Fibroblast of skin of right biceps (primary cell): ENCODE results near the gene TMEM240.
"Not testable (repeated sequence)": the region's sequence is repeated elsewhere in the genome, so short reads cannot be mapped to it uniquely, and the experiment has no call there.

Experiments used
- DNase-seq: peaks from one replicate; pipeline ENCODE4 v3.0.0-alpha.2; 2013

The TMEM240 gene

GRCh38 chr1:1556961-1557360 lies 16.5 kb upstream of the TMEM240 start:
- DNase-seq: not testable (repeated sequence)

DNA sequence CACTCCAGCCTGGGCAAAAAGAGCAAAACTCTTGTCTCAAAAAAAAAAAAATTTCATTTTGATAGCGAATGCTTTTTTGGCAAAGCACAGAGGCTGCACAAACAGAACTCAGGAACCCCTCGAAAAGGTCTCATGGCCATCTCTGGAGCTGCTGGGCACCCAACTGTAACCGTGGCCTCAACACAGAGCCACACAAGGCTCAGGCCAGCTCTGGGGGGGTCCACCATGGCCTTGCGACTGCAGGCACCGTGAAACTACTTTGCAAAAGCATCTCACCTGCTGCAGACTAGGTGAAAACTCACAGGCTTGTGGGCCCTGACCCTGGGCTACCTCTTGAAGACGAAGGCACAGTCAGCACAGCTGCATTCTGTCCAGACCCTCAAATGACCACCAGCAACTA lies 16.1 kb upstream of the TMEM240 start:
- no peak for DNase-seq

- DNase-seq: peak; percentile 81
Observed at GRCh38 chr1:1554926-1555915, 14.8 kb upstream of the TMEM240 start.

GRCh38 chr1:1554550-1554925 lies 14.1 kb upstream of the TMEM240 start:
- DNase-seq: no peak

- no peak for DNase-seq
Observed at GRCh38 chr1:1553821-1554494, 13.5 kb upstream of the TMEM240 start.

- no peak for DNase-seq
Observed at GRCh38 chr1:1552263-1552639, 11.8 kb upstream of the TMEM240 start.

DNA sequence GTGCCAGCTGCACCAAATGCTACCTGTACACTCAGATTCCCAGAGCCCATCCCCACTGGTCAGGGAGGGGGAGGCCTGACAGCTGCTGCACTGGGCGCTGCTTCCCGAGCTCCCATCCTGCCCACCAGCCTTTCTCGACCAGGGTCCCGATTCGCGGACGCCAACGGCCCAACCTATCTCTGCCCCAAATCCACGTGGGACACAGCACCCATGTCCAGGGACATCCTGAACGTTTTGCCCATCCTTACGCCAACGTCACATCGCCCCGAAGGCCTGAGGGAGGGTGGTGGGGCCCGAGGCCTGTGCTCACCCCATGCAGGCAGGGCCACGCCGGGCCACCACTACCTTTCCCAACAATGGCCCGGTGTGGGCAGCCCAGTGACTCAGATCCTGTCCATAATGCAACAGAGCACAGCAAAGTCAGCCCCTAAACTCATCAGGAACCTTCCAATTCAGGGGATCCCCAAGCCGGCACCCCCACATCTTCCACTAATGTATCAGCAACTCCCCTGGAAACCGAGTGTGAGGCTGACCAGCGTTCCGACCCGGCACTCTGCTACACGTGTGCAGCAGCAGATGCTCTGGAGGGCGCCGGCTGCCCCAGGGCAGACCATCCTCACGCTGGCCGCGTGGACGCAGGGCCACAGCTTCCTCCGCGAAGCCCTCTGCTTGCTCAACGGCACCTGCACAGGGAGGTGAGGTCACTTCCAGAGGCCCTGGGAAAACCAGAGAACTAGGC lies 11.3 kb upstream of the TMEM240 start:
- no peak for DNase-seq

GRCh38 chr1:1550591-1551432 lies 10.4 kb upstream of the TMEM240 start:
- DNase-seq: peak; percentile 57

DNA sequence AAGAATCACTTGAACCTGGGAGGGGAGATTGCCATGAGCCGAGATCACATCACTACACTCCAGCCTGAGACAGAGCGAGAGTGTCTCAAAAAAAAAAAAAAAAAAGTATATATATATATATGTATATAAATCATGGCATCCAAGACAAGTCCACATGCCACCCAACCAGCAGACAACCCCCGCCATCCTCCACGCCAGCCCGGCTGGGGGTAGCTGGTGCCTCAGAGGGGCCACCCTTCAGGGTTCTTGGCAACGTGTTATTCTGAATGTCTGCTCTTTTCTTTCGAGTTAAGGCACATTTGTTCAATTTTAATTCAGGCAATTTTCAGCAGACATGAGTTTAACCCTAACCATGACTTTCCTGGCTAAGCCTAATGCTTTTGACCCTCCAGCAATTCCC lies 9.7 kb upstream of the TMEM240 start:
- DNase-seq: no peak

DNA sequence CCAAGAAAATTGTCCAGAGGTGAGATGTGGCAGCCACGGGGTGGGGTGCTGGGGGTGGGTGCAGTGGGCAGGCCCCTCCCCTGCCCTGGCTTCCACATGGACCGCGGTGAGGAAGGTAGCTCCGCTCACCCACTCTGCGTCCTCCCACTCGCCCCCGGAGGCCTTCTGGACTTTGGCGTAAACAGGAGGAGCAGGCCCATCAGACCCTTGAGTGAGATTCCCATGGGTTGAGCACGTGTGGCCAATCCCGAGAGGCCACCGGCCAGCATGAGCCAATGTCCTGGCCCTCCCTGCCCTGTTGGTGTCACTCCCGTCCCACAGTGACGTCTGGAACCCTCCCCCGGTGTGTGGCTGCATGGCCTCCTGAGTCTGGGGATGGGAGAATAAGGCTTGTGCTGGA lies 8.2 kb upstream of the TMEM240 start:
- no peak for DNase-seq

DNA sequence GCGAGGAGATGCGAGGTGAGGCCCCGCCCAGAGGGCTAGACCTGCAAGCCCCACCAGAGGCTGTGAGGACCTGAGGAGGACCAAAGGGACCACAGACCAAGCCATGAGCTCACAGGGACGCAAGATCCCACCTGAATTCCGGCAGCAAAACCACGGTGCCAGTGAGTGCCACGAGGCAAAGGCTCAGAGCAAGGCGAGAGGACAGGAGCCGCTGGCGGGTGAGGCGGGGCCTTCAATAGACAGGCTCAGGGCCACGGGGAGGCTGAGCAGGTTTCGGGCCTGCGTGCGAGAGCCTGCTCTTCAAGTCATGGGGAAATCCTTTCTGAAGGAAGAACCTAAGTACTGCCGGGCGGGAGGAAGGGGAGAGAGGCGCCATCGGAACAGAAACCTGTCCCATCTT lies 7.1 kb upstream of the TMEM240 start:
- no peak for DNase-seq

DNA sequence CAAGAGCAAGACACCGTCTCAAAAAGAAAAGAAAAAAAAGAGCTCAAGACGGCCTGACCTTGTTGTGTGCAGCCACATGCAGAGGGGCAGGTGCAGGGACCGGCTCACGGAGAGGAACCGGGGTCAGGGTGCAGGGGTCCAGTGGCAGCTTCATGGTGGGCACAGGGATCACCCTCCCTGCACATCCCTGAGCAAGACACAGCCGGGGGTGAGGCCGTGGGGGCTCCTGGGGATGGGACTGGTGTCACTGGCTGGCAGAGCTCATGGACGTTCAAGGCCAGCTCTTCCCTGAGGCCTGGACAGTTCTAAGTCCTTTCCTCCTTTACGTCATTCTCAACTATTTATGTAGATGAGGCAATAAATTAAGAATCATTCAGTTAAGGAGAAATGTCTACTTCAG lies 6.6 kb upstream of the TMEM240 start:
- no peak for DNase-seq

GRCh38 chr1:1545946-1546737 lies 5.7 kb upstream of the TMEM240 start:
- DNase-seq: no peak

GRCh38 chr1:1544544-1544943 lies 4.1 kb upstream of the TMEM240 start:
- DNase-seq: no peak

DNA sequence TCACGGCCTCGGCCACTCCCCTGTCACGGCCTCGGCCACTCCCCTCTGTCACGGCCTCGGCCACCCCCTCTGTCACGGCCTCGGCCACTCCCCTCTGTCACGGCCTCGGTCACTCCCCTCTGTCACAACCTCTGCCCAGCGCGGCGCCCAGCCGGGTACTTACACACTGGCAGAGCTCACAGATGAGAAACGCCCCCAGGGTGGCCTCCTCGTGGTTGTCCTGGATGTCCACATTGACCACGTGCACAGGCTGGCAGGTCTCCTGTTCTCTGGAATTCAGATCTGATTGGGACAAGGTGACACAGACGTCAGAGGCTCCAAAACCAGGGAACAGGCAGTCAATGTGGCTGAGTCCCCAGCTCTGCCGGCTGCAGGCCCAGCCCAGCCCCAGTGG lies 3.3 kb upstream of the TMEM240 start:
- no peak for DNase-seq

DNA sequence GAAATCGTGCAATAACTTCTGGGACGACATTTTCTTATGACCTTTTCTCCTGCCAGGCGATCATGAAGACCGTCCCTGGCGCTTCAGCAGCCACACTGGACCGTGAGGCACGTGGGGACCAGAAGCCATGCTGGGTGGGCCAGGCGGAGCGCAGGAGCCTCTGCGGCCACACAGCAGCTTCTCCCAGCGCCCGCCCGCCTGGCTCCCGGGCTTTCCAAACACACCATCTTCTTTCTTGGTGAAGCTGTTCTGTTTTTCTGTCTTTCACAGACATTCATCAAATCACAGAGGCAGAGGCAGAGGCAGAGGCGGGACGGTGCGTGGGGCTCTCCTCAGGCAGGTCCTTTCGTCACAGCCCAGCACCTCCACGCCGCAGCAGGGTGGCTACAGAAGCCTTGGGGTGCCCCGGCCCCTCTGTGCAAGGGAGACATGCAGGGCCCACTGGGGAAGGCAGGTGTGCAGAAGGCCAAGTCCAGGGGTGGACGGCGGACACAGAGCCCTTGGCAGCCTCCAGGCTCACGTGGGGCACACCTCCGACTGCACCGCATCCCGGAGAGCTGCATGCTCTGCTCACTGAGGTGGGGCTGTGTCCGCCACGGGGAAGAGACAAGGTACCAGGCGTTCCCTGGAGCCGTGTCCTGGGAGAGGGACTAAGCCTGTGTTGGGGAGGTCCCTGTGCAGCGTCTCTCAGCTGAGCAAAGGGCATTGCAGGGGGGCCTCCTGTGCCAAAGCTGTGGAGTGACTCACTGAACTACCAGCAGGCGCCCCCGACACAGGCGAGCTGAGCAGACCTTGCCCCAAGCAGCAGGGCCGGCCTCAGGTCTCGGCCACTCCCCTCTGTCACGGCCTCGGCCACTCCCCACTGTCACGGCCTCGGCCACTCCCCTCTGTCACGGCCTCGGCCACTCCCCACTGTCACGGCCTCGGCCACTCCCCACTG lies 2.6 kb upstream of the TMEM240 start:
- no peak for DNase-seq

DNA sequence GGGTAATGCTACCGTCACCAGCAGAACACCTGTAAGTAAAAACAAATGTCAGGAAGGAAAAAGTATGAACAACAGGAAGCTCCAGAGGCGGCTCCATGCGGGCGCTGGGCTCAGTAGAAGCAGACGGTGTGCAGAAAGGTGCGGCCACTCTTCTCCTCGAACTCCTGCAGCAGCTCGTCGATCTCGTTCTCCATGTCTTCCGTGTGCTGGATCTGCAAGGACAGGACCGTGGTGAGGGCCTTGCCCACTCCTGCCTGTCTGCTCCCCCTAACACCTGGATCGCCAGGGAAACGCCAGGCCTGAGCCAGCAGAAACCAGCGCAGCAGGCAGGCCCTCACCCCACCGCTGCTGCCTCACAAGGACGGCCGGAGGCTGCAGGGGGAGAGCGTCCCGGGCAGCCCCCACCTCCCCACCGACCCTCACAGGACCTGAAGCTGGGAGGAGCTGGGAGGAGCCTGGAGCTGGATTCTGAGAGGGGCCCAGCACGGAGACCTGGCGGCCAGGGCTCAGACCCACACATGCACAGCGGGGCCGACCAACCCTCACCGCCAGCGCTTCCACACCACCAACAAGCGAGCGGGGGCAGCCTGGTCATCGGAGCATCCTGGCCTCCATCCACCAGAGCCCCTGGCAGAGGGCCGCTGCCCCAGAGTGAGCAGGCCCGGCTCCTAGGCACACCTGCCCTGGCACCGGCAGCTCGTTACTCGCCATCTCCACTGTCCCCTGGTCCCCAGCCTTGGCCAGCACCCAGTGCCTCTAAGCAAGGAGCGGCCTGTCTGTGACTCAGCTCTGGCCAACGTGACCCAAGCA lies 1.7 kb upstream of the TMEM240 start:
- no peak for DNase-seq

DNA sequence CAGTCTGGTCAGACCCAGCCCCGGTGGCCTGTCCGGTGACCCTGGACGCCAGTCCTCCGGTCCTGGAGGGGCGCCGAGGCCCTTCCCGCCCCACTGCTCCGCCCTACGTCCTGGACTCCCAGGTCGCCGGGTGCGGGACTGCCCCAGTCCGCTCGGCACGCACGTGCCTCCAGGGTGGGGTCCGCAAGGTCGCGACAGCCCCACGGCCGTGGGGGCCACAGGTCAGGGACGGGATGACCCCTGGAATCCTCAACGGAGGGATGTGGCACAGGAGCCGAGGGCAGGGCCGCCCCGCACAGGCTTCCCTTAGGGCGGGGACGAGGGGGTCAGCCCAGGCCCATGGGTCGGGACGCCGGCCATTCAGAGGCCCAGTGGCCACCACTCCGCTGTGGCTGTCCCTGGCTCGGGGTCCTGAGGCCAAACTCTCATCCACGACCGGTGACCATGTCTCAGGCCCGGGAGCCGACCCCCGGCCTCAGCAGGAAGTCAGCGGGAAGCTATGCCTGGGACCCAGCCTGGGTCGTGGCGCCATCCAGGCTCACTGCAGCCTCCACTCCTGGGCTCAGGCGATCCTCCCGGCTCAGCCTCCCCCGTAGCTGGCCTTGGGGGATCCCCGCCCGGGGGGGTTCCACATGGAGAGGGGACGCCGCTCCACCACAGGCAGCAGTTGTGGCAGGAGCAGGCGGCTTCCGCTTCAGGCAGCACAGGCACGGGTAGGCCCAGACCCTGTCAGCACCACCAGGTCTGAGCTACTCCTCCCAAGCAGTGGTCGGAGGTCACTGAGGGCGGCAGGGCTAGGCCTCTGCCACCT lies 599 bp upstream of the TMEM240 start:
- no peak for DNase-seq
